GM18951 (cell line): ENCODE results near the gene ACTC1.
"Not testable (repeated sequence)": the region's sequence is repeated elsewhere in the genome, so short reads cannot be mapped to it uniquely, and the experiment has no call there.

Experiments used
- POLR2A ChIP-seq: IDR thresholded peaks from 4 replicates; pipeline ENCODE4 v1.6.1; 2011; ENCODE audit warnings: mild to moderate bottlenecking; ENCODE audit not compliant: insufficient read length, insufficient read depth; ENCODE audit errors: extremely low read depth
- in situ Hi-C: fragments of 300-500 bp; cut with MboI; formaldehyde crosslinking; loops from one replicate; pipeline ENCODE4 v1.12.0; 2022; ENCODE audit warnings: low sequenced_read_pairs, mixed read lengths, inconsistent platforms; ENCODE audit not compliant: unreplicated experiment

ACTC1 gene

GRCh38 chr15:34810443-34811129 is 15.2 kb upstream of the ACTC1 start:
- no peak for TF ChIP-seq POLR2A
- in situ Hi-C loops, result no loop called here

DNA sequence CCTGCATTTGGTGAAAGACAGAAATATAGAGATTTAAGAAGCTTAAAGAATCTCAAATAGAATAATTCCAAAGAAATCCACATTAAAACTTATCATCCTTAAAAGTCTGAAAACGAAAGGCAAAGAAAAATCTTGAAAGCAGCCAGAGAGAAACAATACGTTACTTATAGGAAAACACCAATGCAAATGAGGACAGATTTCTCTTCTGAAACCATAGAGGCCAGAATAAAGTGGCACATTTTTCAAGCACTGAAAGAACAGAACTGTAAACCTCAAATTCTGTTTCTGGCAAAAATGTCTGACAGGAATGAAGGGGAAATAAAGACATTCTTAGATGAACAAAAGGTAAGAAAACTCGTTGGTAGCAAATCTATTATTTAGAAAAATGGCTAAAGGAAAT is 13.8 kb upstream of the ACTC1 start:
- TF ChIP-seq POLR2A, result no peak
- in situ Hi-C loops, result no loop called here

DNA sequence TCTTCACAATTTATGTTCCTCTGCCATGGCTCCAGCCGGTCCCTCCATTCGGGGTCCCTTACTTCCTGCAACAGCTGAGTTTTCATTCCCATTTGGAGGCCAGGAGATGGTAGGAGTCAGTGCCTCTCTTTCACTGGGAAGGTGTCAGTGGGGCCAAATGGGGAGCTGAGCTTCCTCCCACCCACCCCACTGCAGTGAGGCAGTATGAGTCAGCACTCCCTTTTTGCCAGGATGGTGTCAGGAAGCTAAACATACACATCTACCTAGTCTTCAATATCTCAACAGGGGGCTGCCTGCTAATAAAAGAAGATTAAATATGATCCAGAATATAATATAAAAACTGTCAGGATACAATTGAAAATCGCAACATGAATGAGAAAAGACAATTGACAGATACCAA is 12.7 kb upstream of the ACTC1 start:
- in situ Hi-C loops, result no loop called here
- TF ChIP-seq POLR2A, result no peak

DNA sequence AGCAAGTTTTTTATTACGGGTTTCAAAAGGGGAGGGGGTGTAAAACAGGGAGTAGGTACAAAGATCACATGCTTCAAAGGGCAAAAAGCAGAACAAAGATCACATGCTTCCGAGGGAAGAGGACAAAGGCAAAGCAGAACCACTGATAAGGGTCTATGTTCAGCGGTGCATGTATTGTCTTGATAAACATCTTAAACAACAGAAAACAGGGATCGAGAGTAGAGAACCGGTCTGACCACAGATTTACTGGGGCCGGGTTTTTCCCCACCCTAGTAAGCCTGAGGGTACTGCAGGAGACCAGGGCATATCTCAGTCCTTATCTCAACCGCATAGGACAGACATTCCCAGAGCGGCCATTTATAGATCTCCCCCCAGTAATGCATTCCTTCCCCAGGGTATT is 11.9 kb upstream of the ACTC1 start:
- in situ Hi-C loops, result not testable (repeated sequence)

DNA sequence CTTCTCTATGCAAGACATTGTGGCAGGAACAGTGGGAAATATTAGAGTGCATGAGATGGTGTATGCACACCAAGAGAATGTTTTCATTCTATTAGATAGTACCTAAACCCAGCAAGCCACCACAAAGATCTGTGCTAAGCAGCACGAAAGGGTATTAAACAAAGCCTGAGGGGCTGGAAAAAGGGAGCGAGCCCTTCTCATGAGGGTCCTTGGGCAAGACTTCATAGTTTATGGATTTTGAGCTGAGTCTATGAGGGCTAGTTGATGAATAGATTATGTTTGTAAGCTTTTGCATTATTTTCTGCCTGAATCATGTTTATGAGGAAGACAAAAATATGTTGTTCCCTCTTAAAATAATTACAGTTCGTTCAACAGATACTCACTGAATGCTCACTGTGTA is 9.4 kb upstream of the ACTC1 start:
- in situ Hi-C loops, result no loop called here
- TF ChIP-seq POLR2A, result no peak

DNA sequence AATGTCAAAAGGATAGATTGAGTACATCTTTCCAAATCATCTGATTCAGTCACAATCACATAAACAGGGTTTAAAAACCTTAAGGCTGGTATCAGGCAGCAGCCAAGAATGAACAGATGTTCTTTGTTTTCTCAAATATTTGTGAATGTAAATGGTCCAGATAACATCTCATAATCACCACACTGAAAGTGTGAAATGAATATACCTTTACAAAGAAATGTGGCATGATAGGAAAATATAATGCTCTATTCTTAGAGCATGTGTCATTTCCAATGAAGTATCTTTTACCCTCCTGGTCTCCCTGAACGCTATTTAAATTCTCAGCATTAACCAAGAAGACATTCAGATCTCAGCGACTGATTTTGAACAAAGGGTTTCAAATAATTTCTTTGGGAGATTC is 8.8 kb upstream of the ACTC1 start:
- in situ Hi-C loops, result no loop called here
- no peak for TF ChIP-seq POLR2A

GRCh38 chr15:34802803-34803750 is 7.7 kb upstream of the ACTC1 start:
- TF ChIP-seq POLR2A, result no peak
- in situ Hi-C loops, result no loop called here

GRCh38 chr15:34802371-34802770 is 7.0 kb upstream of the ACTC1 start:
- no peak for TF ChIP-seq POLR2A
- in situ Hi-C loops, result no loop called here

DNA sequence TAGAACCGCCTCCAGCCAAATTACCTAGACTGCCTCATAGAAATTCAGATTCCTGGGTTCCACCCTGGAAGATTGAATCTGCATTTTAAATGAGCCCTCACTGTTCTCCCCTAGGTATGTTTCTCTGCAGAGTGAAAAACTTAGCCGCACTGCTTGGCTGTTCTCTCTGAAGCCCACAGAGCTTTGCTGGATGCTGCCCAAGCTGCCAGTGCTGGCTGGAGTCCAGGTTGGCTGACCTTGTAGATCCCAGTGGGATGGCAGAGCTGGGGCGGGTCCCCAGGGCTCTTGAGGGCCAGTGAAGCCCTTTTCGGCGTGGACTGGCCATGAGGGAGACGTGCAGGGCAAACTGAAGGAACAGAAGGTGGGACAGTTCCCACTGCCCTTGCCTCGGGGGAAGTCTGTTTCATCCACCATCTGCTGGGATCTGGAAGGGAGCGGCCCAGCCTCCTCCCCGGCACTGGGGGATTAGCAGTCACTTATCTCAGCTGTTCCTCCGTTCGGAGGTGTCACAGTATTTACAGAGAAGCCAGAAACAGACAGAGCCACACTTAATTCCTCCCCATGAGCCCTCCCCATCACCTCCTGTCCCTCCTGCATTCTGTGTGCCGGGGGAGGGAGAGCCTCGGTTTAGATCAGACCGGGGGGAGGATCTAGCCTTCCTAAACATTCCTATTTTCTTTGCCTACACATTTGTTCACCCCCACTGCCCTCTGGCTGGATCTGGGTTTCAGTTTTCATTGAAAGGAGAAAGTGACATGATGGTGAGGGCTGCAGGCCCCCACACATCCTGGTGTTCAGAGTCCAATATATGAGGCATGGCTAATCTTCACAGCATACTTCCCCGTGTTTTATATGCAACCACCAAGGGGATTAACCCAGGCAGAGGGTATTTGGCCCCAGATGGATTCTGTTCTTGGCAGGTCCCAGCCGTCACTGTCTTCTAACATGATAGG is 4.1 kb upstream of the ACTC1 start:
- in situ Hi-C loops, result no loop called here

DNA sequence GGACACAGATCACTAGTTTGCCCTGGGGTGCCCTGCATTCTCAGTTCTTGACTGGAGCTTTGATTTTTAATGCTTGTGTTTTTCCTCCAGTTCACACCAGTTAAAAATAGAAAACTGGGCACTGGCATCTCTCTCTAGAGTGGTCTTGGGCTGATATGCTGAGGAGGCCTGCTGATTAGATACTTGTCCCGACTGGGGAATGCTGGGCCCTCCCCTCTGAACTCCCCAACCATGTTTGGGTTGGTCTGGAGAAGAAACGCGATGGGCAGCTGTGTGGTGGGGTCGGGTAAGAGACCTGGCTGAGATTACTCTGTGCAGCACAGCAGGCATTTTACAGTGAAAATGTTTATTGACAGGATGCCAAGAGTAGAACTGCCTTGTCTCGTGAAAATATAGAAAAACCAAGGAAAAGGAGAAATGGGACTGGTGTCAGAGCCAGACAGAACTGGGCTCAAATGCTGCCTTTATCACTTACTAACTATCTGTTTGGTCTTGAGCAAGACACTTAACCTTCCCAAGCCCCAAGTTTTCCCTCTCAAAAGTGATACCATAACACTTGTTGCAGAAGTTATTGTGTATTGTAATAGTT is 1.6 kb upstream of the ACTC1 start:
- in situ Hi-C loops, result no loop called here
- no peak for TF ChIP-seq POLR2A

More for the DNA sequence above, 4.1 kb upstream of the ACTC1 start:
- no peak for TF ChIP-seq POLR2A

- TF ChIP-seq POLR2A, result no peak
- in situ Hi-C loops, result no loop called here
These were observed 651 bp downstream of the ACTC1 start for GRCh38 chr15:34794590-34795206.

GRCh38 chr15:34793901-34794300 is 1.4 kb downstream of the ACTC1 start:
- in situ Hi-C loops, result no loop called here
- no peak for TF ChIP-seq POLR2A

DNA sequence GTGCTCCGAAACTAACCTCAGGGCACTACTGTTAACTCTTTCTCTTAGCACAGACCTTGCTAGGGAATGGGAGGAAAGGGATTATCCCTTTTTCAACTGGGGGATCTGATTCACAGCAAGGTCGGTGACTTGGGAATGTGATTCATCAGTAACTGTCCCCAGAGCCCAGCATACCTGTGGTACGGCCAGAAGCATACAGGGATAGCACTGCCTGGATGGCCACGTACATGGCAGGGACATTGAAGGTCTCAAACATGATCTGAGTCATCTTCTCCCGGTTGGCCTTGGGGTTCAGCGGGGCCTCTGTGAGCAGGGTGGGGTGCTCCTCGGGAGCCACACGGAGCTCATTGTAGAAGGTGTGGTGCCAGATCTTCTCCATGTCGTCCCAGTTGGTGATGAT is 2.3 kb downstream of the ACTC1 start:
- in situ Hi-C loops, result no loop called here

More for the DNA sequence above, 2.3 kb downstream of the ACTC1 start:
- TF ChIP-seq POLR2A, result no peak
